HG03064 (cell line): ENCODE results near the gene SPSB4.

Experiments
- ATAC-seq: cut with Tn5 transposase; IDR thresholded peaks from one replicate; pipeline ENCODE4 v1.9.1; 2021; ENCODE audit warnings: low read depth; ENCODE audit not compliant: unreplicated experiment

Gene SPSB4

DNA sequence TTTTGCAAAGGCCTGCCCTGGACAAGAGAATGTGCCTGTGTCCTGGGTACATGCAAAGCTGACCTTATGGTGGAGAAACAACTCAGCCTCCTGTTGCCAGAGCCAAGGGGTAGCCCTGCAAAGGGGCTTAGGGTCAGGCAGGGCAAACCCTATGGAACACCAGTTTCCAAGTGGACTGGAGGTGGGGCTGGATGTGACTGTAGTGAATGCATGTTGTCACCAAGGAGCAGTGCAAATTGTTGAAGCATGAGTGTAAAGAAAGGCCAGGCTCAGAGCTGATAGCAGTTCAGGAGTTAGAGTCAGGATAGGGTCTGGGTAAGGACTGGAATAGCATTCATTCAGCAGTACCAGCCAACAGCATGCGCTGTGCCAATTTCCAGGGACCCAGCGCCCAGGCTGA, 97.6 kb downstream of the SPSB4 start:
- ATAC-seq = no peak

DNA sequence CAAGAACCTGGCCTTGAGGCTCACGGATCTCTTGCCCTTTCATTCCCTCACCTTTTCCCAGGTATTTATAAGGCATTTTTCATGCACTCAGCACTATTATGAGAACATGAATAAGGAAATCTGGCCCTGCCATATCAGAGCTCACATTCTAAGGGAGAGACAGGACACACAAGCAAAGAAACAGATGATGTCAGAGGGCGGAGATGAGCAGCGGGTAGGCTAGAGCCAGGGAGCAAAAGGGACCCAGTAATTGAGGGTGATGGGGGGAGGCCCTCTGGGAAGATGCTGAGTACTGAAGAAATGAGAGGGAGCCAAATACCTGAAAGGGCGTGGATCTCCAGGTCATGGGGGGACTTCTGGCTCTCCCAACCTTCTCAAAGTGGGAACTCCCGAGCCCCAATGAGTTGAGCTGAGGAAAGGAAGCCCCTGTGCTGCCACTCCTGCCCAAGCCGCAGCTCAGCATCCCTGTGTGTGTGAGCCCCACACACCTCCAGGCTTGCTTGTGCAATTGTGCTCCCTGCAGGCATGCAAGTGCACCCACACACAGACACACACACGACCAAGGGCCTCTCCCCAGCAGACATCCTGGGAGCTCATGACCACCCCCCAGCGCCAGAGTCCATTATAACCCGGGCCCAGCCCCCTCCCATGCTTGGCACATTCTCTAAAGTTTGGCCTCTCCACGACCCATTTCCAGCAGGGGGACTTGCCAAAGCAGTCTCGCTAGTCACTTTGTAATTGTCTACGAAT, 99.1 kb downstream of the SPSB4 start:
- ATAC-seq = no peak

DNA sequence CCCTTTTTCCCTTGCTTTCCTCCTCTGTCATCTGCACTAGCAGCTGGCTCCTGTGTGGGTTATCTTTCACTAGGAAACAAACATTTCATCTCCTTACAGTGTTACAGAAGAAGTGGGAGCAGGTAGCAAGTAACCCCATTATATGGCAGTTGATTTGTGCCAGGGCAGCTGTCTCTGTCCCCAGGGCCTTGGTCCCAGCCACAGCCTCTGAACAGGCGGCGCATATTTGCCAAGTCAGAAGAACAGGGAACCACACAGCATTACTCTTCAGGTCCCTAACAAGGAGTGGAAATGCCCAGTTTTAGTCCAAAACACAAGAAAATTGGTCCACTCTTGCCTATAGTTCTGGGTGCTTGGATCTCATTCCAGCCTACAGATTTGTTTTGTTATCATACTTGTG, 99.8 kb downstream of the SPSB4 start:
- ATAC-seq = no peak

DNA sequence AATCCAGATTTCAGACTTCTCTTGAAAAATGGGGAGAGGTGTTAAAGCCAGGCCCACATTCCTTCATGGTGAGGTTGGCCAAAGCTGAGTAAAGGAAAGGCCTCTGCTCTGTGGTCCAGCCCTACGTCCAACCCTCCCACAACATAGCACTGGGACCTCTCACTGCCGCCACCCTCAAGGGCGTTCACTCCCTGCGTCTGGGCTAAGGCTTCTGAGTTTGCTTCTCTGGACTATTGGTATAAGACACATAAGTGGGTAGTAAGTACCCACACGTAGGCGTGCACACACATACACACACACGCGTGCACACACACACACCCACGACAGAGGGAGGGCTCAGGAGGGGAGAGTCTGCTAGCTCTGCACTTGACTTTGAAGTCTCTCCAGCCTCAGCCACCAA, 100.3 kb downstream of the SPSB4 start:
- no peak for ATAC-seq

DNA sequence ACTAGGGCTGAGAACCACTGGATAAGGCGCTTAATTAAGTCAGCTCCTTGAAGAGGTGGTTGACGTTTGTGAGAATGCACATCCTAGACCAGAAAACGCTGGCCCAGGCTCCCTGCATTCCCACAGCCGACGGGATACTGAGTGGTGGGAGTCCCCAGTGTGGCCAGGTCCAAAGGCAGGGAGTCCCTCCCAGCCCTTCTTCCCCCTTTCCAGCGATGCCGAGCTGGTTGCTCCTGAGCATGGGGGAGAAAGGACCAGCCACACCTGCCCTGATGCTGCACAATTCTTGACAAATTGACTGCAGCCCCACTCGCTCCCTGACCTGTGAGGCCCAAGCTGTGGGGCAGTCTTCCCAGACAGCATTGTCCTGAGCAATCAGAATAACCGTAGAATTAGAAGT, 101.0 kb downstream of the SPSB4 start:
- ATAC-seq = no peak

DNA sequence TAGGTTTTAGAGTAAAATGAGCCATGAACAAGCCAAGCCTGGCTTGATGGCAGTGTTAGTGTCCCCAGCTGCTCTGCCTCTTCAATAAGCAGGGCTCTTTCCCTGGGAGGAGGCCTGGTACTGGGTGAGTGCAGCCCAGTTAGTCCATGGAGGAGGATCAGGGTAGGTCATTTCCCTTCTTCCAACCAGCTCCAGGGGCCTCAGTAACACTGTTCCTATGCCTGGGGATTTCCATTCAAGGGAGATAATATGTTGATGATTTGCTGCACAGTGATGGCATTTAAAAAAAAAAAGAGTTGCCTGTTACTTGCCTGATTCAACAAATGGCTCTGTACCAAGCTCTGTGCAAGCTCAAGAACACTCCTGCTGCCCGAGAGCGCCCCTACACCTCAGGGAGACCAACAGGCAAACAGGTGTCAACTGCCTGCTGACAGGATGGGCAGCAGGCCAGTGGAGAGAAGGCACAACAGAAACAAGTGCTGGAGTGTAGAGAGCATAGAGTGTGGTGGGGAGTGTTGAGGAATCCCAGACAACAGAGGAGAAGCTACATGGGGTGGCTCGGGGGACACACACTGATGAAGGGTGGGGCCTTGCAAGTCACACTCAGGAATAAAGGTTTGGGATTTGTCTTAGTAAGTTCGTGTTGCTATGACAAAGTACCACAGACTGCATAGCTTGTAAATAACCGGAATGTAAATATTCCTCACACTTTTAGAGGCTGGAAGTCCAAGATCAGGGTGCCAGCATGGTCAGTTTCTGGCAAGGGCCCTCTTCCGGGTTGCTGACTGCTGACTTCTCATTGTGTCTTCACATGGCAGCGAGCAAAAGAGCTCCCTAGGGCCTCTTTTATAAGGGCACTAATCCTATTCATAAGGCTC, 101.9 kb downstream of the SPSB4 start:
- no peak for ATAC-seq

DNA sequence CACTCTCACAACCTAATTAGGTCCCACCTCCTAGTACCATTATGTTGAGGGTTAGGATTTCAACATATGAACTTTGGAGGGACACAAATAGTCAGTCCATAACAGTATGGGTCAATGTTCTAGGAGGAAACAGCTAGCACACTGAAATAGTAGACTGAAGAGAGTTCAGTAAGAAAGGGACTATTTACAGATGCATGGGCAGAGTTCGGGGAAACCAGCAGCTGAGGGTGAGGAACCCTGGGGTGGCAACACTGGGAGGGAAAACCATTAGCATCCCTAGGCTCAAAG, 102.5 kb downstream of the SPSB4 start:
- ATAC-seq = no peak

DNA sequence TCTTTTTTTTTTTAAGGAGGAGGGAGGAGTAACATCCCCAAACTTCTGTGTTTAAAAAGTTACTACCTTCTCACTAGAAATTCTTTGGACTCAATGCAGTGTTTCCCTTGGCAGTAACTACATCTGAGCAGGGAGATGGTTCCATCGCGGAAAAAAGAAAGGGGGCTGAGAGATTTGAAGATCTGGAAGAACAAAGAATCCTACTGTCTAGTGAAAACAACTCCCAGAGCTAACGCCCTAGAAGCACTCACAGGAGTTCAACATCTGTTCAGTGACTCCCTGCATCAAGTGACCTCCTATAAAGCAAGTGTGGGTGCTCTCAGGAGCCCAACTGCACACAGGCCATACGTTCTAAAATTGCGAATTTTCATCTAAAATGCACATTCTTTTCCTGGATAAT, 113.7 kb downstream of the SPSB4 start:
- no peak for ATAC-seq

DNA sequence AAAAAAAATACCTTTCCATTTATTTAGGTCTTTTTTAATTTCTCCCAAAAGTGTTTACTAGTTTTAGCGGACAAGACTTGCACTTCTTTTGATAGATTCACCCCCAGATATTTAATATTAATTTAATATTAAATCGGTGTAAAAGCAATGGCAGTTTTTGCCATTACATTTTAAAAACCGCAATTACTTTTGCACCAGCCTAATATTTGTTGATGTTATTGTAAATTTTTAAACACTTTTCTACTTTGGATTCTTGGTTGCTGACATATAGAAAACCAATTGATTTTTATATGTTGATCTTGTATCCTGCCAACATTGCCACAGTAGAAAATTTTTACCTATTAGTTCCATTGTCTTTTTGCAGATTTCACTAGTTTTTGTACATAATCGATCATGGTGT, 116.5 kb downstream of the SPSB4 start:
- ATAC-seq = no peak

DNA sequence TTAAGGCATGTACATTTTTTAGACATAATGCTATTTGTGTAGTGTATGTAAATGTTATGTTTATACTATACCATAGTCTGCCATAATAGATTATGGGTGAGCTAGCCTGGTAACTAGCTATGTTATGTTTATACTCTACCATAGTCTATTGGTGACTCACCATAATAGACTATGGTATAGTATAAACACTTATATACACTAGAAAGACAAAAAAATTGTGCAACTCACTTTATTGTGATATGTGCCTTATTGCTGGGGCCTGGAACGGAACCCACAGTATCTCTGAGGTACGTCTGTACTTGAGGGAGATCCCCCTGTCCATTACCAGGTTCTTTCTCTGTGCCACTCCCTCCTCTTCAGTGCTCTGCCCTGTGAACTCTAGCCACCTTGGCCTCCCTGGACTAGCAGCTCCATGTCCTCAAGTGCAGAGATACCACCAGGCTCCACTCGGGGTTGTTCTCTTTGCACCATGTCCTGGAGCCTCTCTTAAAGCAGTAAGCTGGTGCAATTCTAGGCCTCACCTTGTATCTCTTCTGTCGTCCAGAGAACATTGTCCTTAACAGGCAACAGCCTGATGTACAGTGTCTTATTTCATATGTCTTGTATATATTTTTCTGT, 119.6 kb downstream of the SPSB4 start:
- no peak for ATAC-seq

DNA sequence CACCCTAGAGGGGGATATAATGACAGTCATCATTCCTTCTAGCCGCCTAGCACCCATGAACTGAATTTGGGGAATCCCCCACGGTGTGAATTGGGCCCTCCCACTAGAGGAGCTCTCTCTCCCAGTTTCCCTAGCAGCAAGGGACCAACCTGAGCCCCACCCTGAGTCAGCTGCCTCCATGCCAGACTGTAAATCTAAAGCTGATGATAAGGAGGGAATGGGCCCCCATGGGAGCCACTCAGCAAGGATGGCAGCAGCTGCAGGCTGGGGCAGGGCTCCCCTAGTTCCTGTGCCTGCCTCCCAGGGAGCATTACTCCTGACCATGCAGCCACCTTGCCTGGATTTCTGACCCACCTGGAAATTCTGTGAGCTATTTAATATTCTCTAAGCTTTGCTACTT, 123.5 kb downstream of the SPSB4 start:
- ATAC-seq = no peak

DNA sequence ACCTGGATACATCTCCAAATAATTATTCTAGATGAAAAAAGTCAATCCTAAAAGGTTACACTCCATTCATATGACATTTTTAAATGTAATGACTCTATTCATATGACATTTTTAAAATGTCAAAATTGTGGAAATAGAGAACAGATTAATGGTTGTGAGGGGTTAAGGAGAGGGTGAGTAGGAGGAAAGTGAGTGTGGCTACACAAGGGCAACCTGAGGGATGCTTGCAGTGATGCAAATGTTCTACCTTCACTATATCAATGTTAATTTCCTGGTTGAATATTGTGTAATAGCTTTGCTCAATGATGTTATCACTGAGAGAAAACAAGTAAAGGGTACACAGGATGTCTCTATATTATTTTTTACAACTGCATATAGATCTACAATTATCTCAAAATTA, 125.6 kb downstream of the SPSB4 start:
- no peak for ATAC-seq

DNA sequence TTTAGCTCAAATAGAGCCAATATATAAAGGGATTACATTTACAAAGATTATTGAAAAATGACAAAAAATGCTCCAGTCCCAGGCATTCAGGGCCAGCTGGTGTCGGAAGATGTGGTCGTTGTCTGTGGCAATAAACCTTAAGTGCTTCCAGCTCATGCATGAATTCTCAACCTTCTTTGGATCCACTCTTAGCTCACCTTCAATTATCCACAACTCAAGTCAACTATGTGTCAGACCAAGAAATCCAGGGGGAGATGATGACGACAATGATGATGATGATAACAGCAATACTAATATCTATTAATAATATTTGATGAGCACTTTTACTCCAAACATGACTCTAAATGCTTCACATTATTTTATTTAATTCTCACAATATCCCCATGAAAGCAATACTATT, 126.9 kb downstream of the SPSB4 start:
- ATAC-seq = no peak

DNA sequence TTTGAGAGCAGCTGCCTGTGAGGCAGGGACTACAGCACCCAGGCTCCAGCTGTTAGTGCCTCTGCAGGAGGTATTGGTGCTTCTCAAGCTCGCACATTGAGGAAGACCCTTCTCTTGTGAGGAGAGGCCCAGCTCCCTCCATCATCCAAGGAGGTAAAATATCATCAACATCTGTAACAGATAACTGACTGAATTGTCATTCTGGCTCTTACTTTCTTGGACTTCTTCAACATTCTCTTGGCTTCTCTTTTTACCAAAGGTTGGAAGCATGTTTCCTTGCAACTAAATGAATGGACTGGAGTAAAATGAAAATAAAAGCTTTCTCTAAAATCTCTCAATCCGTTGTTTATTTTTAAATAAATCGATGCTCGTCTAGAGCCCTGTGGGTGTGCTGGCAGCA, 127.4 kb downstream of the SPSB4 start:
- no peak for ATAC-seq

DNA sequence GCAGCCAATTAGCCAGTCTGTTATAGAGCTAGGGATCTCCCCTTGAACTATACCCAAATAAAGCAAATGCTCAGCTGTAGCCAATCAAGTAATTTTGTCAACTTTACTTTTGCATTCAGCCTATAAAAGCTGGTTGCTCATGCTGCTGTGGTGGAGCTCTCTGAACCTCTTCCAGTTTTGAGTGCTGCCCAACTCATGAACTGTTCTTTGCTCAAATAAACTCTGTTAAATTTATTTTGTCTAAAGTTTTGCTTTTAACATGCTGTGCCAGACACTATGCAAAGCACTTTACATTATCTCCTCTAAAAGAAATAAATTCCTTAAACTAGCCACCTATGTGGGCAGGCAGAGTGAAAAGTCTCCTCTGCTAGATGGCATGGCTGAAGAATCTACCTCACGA, 128.8 kb downstream of the SPSB4 start:
- ATAC-seq = no peak

DNA sequence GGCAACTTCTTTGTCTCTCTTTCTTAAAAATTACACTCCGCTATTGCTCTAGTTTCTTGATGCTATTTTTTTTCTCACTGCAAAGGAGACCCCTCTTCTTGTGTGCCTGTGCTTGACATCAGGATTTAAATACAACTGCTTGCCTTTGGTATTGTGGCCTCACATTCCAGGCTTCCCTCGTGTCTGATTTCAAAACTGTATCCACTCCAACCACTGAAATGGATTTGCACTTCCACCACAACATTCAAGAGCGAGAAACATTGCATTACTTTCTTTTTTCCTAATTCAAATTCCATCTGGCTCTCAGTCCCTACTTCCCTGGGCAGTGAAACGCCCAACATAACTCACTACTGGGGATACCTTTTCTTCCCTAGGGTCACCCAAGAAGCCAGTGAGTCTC, 130.0 kb downstream of the SPSB4 start:
- ATAC-seq = no peak

DNA sequence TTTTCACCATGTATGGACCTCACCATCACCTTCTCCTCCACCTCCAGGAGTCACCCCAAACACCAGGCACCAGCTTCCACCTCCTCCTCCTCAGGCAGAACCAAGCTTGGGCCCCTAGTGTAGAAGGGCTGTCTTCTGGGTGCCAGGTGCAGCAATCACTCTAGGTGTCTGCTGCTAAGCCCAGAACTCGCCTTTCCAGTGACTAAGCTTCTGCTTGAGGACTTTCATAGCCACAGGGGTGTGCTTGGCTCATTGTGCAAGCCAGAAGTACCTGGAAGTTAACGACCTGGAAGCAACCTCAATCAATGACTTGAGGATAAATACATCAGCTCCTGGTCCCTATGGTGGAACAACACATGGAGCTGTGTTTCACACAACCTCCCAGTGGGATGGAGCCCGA, 130.7 kb downstream of the SPSB4 start:
- no peak for ATAC-seq

DNA sequence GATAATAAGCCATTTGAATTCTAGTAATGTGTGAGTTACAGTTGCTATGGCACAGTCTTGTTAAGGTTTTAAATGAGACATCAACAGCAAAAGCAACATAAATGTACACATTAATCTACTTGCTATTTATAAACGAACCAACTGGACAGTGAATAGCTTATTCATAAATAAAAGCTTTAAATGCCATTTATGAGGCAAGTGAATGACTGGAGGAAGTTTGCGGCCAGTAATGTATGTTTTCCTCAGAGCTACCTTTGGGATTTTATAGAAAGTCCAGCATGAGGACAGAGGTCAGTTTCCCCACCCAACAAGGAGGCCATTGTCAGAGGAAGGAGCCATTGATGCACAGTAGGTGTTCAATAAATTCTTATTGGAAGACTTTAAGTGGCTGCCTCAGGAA, 132.5 kb downstream of the SPSB4 start:
- no peak for ATAC-seq

DNA sequence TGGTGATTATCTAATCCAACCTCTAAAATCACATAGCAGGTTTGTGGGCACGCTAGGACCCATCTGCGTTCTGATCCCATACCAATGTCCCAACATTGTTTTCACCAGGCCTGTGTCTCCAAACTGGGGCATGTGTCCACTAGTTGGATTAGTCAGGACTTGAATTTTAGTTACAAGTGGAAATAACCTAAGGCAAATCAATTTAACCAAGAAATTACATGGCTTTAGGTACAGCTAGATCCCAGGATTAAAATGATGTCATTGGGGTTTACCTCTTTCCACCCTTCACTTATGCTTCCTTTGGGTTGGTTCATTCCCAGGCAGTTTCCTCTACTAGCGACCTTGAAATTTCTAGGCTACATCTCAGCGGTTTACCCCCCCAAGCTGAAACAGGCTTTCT, 133.3 kb downstream of the SPSB4 start:
- no peak for ATAC-seq

DNA sequence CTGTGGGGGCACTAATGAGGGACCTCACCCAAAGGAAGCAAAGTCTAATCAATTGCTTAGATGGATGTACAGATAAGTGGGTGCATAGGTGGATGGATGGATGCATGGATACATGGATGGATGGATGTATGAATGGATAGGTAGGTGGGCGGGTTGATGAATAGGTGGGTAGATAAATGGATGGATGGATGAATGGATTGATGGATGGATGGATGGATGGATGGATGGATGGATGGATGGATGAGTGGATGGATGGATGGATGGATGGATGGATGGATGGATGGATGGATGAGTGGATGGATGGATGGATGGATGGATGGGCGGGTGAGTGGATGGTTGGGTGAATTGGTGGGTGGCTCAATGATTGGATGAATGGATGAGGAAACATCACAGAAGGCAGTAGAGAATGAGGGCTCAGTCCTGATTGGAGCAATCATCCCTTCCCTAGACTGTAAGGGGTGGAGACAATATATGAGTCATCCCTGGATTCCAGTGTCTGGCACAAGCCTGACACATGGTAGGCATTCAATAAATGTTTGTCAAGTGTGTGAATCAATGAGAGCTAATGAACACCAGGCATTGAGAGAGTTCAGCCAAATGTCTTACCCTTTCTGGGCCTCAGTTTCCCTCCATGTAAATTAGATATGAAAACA, 140.1 kb downstream of the SPSB4 start:
- ATAC-seq = no peak

DNA sequence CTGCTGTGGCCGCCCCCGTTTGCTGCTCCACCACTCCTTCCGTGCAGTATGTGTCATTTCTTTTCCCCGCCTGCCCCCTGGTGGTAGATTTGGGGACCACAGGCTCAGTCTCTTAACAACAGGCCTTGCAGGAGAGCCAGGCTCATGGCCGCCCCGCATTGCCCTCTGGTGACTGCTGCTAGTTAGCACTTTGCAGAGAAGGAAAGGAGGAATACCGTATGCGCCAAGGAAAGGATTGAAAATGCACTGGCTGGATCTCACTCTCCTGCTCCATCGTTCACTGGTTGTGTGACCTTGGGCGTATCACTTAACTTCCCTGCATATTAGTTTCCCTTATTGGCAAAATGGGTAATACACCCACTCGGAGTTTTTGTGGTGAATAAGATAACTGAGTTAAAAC, 141.2 kb downstream of the SPSB4 start:
- peak; percentile 100 for ATAC-seq
